Measurements from ENCODE around the gene BNC2. TPM values are rescaled to one million over a fixed set of nuclear protein-coding genes. Genes with fewer than 3 reads are reported as not detected.
A peak's percentile ranks its signal among the peaks of the same experiment; 100 is the strongest.

The BNC2 gene
- total RNA-seq, 1 donor: 53.9 TPM

DNA sequence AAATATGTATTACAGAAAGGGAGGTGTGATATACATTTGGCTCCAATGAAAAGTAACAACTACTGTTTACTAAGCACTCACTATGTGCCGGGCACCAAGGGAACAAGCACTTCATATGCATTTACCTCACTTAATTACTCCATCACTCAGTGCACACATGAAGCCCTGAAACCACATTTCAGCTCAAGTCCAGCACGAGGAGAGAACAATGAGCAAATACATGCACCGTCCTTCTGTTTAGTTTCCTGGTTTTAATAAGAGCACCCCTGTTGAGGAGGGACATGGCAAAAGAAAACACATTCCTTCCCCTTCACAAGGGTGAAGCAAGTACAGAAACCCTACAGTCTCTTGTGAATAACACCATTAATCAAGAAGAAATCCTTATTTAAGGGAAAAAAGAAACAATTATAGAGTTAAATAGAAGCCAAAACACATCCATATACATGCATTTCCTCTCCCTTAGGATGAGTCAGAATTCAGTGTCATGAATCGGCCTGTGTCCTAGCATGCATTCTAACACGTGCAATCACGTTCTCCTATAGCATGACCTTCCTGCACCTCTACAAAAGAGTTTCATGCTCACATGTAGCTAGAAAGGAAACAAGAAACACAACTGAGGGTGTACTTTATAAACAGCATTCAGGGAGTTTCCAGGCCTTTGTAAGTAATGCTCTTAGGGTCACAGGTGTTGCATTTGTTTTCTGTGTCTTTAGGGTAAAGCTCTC is 411.6 kb downstream of the BNC2 start:
- H3K27ac ChIP-seq (ENCODE audit: low read depth, low read length): peak overlapping the region; percentile 35
- DNase-seq (ENCODE audit: insufficient read length, low spot score, missing footprints): no peak
- no peak overlapping the region for H3K4me3 ChIP-seq (ENCODE audit: insufficient read depth, low read length)
- TF ChIP-seq, protein P1, sequence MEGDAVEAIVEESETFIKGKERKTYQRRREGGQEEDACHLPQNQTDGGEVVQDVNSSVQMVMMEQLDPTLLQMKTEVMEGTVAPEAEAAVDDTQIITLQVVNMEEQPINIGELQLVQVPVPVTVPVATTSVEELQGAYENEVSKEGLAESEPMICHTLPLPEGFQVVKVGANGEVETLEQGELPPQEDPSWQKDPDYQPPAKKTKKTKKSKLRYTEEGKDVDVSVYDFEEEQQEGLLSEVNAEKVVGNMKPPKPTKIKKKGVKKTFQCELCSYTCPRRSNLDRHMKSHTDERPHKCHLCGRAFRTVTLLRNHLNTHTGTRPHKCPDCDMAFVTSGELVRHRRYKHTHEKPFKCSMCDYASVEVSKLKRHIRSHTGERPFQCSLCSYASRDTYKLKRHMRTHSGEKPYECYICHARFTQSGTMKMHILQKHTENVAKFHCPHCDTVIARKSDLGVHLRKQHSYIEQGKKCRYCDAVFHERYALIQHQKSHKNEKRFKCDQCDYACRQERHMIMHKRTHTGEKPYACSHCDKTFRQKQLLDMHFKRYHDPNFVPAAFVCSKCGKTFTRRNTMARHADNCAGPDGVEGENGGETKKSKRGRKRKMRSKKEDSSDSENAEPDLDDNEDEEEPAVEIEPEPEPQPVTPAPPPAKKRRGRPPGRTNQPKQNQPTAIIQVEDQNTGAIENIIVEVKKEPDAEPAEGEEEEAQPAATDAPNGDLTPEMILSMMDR (IDR thresholded peaks at IDR 0.05; ENCODE audit: extremely low read depth, low read depth, low read length): no peak
- H3K9me3 ChIP-seq (ENCODE audit: low read depth, low read length): no peaks in the 10 kb centered on the region
- H4K20me1 ChIP-seq (ENCODE audit: insufficient read depth, low read length): peaks cover 21% of the 10 kb centered on the region
- H3K4me1 ChIP-seq (ENCODE audit: insufficient read depth, low read length): peaks cover 9% of the 10 kb centered on the region
- no peaks in the 10 kb centered on the region for H3K27me3 ChIP-seq (ENCODE audit: insufficient read depth, low read length)
- H3K36me3 ChIP-seq (ENCODE audit: insufficient read depth, low read length): no peaks in the 10 kb centered on the region
- peaks cover 38% of the 10 kb centered on the region for H3K79me2 ChIP-seq (ENCODE audit: insufficient read depth, low read length)
- no peak overlapping the region for H2AFZ ChIP-seq (ENCODE audit: low read length)
- H3K4me2 ChIP-seq (ENCODE audit: insufficient read depth, low read length): no peak overlapping the region

DNA sequence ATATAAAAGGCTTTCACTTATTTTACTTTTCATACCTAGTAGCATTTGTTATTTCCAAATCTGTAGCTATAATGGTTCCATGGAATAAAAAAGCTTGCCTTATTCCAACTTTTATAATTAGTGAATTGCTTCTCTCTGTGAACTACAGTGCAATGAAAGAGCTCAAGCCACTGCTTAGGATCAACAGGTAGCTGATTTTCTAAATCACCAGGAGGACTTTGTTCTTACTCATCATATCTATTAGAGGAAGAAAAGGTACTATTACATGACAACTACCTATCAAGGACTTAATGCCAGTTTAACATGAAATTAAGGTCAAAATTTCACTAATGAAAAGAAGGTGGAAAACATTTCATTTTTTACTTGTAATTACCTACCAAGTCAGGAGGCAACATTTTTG is 414.6 kb downstream of the BNC2 start:
- Histone ChIP-seq H3K4me3 (ENCODE audit: insufficient read depth, low read length) (no peak overlapping the region), H2AFZ (ENCODE audit: low read length) (no peak overlapping the region), H3K4me1 (ENCODE audit: insufficient read depth, low read length) (peaks cover 9% of the 10 kb centered on the region), H3K27me3 (ENCODE audit: insufficient read depth, low read length) (no peaks in the 10 kb centered on the region), H3K79me2 (ENCODE audit: insufficient read depth, low read length) (peaks cover 43% of the 10 kb centered on the region), H4K20me1 (ENCODE audit: insufficient read depth, low read length) (peaks cover 19% of the 10 kb centered on the region), H3K27ac (ENCODE audit: low read depth, low read length) (no peak overlapping the region), H3K9me3 (ENCODE audit: low read depth, low read length) (no peaks in the 10 kb centered on the region), H3K4me2 (ENCODE audit: insufficient read depth, low read length) (no peak overlapping the region), H3K36me3 (ENCODE audit: insufficient read depth, low read length) (no peaks in the 10 kb centered on the region)
- TF ChIP-seq, protein P1 (IDR thresholded peaks at IDR 0.05; ENCODE audit: extremely low read depth, low read depth, low read length): no peak
- DNase-seq (ENCODE audit: insufficient read length, low spot score, missing footprints): no peak

DNA sequence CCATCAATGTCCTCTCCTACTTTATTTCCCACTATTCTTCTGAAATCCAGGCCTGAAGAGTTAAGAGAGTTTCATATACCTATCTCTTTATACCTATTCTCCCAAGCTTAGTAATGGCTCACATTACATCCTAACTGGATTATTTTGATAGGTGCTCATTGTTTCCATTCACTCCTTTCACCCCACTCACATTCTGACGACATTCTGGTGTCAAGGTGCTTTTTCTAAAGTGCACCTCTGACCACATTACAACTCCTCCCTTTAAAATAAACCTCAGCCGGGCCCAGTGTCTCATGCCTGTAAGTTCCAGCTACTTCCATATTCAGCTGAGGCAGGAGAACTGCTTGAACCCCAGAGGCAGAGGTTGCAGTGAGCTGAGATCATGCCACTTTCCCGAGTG is 417.1 kb downstream of the BNC2 start:
- no peak for DNase-seq (ENCODE audit: insufficient read length, low spot score, missing footprints)
- Histone ChIP-seq H3K4me1 (ENCODE audit: insufficient read depth, low read length) (no peaks in the 10 kb centered on the region), H3K27ac (ENCODE audit: low read depth, low read length) (no peak overlapping the region), H3K4me3 (ENCODE audit: insufficient read depth, low read length) (no peak overlapping the region), H2AFZ (ENCODE audit: low read length) (no peak overlapping the region), H3K9me3 (ENCODE audit: low read depth, low read length) (no peaks in the 10 kb centered on the region), H3K79me2 (ENCODE audit: insufficient read depth, low read length) (peaks cover 40% of the 10 kb centered on the region), H3K4me2 (ENCODE audit: insufficient read depth, low read length) (no peak overlapping the region), H3K36me3 (ENCODE audit: insufficient read depth, low read length) (no peaks in the 10 kb centered on the region), H4K20me1 (ENCODE audit: insufficient read depth, low read length) (peaks cover 4% of the 10 kb centered on the region), H3K27me3 (ENCODE audit: insufficient read depth, low read length) (no peaks in the 10 kb centered on the region)
- TF ChIP-seq, protein P1 (IDR thresholded peaks at IDR 0.05; ENCODE audit: extremely low read depth, low read depth, low read length): no peak

DNA sequence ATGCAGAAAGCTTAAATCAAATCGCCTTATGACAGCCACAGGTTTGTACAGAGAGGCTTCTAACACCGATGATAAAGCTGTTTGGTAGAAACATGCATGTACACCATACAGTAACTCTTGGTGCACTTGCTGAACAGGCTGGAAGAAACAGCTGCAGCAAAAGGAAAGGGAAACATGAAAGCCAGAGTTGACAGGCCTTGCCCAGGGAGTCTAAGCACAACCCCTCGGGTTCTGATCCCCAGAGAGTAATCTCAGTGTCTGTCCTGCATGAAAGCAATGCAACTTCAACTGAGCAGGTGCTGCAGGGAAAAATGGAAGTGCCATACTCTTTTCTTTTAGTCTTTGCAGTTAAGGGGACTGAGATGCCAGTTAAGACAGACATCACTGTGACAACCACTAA is 419.9 kb downstream of the BNC2 start:
- no peaks in the 10 kb centered on the region for H3K36me3 ChIP-seq (ENCODE audit: insufficient read depth, low read length)
- H4K20me1 ChIP-seq (ENCODE audit: insufficient read depth, low read length): peaks cover 4% of the 10 kb centered on the region
- peaks cover 26% of the 10 kb centered on the region for H3K79me2 ChIP-seq (ENCODE audit: insufficient read depth, low read length)
- H3K4me2 ChIP-seq (ENCODE audit: insufficient read depth, low read length): no peak overlapping the region
- no peak overlapping the region for H3K4me3 ChIP-seq (ENCODE audit: insufficient read depth, low read length)
- H3K4me1 ChIP-seq (ENCODE audit: insufficient read depth, low read length): no peaks in the 10 kb centered on the region
- DNase-seq (ENCODE audit: insufficient read length, low spot score, missing footprints): no peak
- H3K27ac ChIP-seq (ENCODE audit: low read depth, low read length): no peak overlapping the region
- TF ChIP-seq, protein P1 (IDR thresholded peaks at IDR 0.05; ENCODE audit: extremely low read depth, low read depth, low read length): no peak
- no peaks in the 10 kb centered on the region for H3K27me3 ChIP-seq (ENCODE audit: insufficient read depth, low read length)
- H2AFZ ChIP-seq (ENCODE audit: low read length): no peak overlapping the region
- H3K9me3 ChIP-seq (ENCODE audit: low read depth, low read length): no peaks in the 10 kb centered on the region
